Heart right ventricle (tissue), 16 donors: ENCODE results near the gene SLC25A28. TPM values are rescaled to one million over a fixed set of nuclear protein-coding genes. Genes with fewer than 3 reads are reported as not detected.
"Not testable (repeated sequence)": the region's sequence is repeated elsewhere in the genome, so short reads cannot be mapped to it uniquely, and the experiment has no call there.

ENCODE experiments used
- ATAC-seq, 8 donors: fragments of 200-7000 bp; cut with Tn5 transposase; one replicate each; pipeline ENCODE4 v1.9.1; 2020; ENCODE audit warnings: mild to moderate bottlenecking in 8 of 8, moderate library complexity in 8 of 8, moderate number of reproducible peaks in 1 of 8
- DNase-seq, 2 donors: peaks; one replicate each; pipeline ENCODE4 v3.0.0-alpha.2; 2020
- H3K27ac ChIP-seq, 10 donors: fragments of 200-600 bp; sonication (generic) in 2 of 10; one replicate each; pipeline versions ENCODE4 v1.5.0 to v1.8.0; 2020 to 2022; ENCODE audit warnings: mild to moderate bottlenecking in 3 of 10
- H3K27me3 ChIP-seq, 7 donors: fragments of 200-600 bp; one replicate each; pipeline ENCODE4 v1.8.0; 2021 to 2022; ENCODE audit warnings: mild to moderate bottlenecking in 2 of 7
- H3K36me3 ChIP-seq, 9 donors: fragments of 200-600 bp; sonication (generic) in 1 of 9; one replicate each; pipeline versions ENCODE4 v1.5.0 to v1.8.0; 2020 to 2022; ENCODE audit warnings: mild to moderate bottlenecking in 2 of 9
- H3K4me1 ChIP-seq, 9 donors: fragments of 200-600 bp; sonication (generic) in 1 of 9; one replicate each; pipeline versions ENCODE4 v1.5.0 to v1.8.0; 2020 to 2022; ENCODE audit warnings: mild to moderate bottlenecking in 4 of 9
- H3K4me3 ChIP-seq, 10 donors: fragments of 200-600 bp; sonication (generic) in 2 of 10; one replicate each; pipeline versions ENCODE4 v1.5.0 to v1.8.0; 2020 to 2022; ENCODE audit warnings: mild to moderate bottlenecking in 7 of 10, moderate library complexity in 2 of 10
- H3K9me3 ChIP-seq, 11 donors: fragments of 200-600 bp in 10 of 11; sonication (generic) in 2 of 11; one replicate each; pipeline versions ENCODE4 v1.5.0 to v1.8.0; 2013 to 2022; ENCODE audit warnings: mild to moderate bottlenecking in 2 of 11, control low read depth in 1 of 11, moderate library complexity in 1 of 11
- WGBS, 2 donors: extraction: QIAGEN DNeasy Blood & Tissue Kit; methylation state at CpG; one replicate each; pipeline ENCODE4 v1.1.7; 2013; ENCODE audit warnings: inconsistent platforms in 1 of 2; 5-methylcytosine and 5-hydroxymethylcytosine counted together
- intact Hi-C, 10 donors: fragments of 100-400 bp; cut with DNase I; formaldehyde crosslinking; loops; one replicate each; pipeline versions ENCODE4 v1.11.1 to v1.14.2; 2022
- polyA plus RNA-seq, 2 donors: library from polyadenylated mRNA; stranded (reverse); fragments of 200-250 nt; gene quantifications; one replicate each; pipeline ENCODE4 v1.2.3, GENCODE V29; 2013
- total RNA-seq, 10 donors: library from RNA; stranded (reverse); fragmentation: NEBNext Ultra II Directional in 3 of 10; extraction: Animal tissue kit (Norgen Biotek cat#: 25700) in 3 of 10; gene quantifications; one replicate each; pipeline versions ENCODE4 v1.2.1 to v1.2.4, GENCODE V29; 2021 to 2023
- TF ChIP-seq, protein P1 (sequence below), 9 donors: fragments of 200-600 bp; sonication (generic) in 2 of 9; IDR thresholded peaks; one replicate each; pipeline versions ENCODE4 v1.5.0 to v1.8.0; 2021 to 2022; ENCODE audit warnings: antibody characterized with exemption in 9 of 9, mild to moderate bottlenecking in 5 of 9, moderate library complexity in 1 of 9
- donor health status: Arrhythmogenic right ventricular cardiomyopathy.
- donor health status: ischemic (EF 13 %, LVEDD 7.1; RV severe dilation, severe dysfunction).
- donor health status: healthy with polysubstance abuse.
- donor health status: DM: no; HTN: yes; CAD: no.
- donor health status: DM: no; HTN: no; CAD: no.
- donor health status: ischemic (EF 25% LVEDD 6.9; RV normal size, moderate dysfunction).
- donor health status: ischemic (EF 25% LVEDD 5.7; RV mildly dilated, moderate dysfunction).
- donor health status: healthy.
- donor health status: DM: yes; HTN: yes; CAD: no.
- donor health status: Ischemic cardiomyopathy.
- donor health status: ischemic (EF 35%, LVEDD 5.7; RV mildly dilated, moderate dysfunction).
- donor health status: nonischemic (EF 11% LVEDD 7.7; RV severe dilation, severe dysfunction).
- donor health status: DM: yes; HTN: yes; CAD: no.
- donor health status: PGD.
- donor health status: ischemic (EF 29% LVEDD 5.4; RV normal size, mild dysfunction).
- donor health status: nonischemic (EF 23%, LVEDD 6.1; RV moderate dilation, normal function).

SLC25A28 gene
- total and polyA plus RNA-seq, 12 donors: 21.2 to 116 (median 32.1) TPM

GRCh38 chr10:99604862-99605261, 15.4 kb downstream of the SLC25A28 start:
- no peak for ATAC-seq
- 62 to 100% methylated on average over 1 of the region's 1 CpG for WGBS, 2 donors
- H3K9me3 ChIP-seq: no peaks in the 10 kb centered on the region
- intact Hi-C loops: no loop called here
- H3K4me3 ChIP-seq: no peak overlapping the region
- H3K27ac ChIP-seq: no peak overlapping the region
- H3K36me3 ChIP-seq: peaks cover 0 to 13% (median 1%) of the 10 kb centered on the region in 9 donors
- no peaks in the 10 kb centered on the region for H3K4me1 ChIP-seq
- DNase-seq: no peak
- H3K27me3 ChIP-seq: peaks cover 0 to 12% (median 4%) of the 10 kb centered on the region in 7 donors
- TF ChIP-seq, protein P1, sequence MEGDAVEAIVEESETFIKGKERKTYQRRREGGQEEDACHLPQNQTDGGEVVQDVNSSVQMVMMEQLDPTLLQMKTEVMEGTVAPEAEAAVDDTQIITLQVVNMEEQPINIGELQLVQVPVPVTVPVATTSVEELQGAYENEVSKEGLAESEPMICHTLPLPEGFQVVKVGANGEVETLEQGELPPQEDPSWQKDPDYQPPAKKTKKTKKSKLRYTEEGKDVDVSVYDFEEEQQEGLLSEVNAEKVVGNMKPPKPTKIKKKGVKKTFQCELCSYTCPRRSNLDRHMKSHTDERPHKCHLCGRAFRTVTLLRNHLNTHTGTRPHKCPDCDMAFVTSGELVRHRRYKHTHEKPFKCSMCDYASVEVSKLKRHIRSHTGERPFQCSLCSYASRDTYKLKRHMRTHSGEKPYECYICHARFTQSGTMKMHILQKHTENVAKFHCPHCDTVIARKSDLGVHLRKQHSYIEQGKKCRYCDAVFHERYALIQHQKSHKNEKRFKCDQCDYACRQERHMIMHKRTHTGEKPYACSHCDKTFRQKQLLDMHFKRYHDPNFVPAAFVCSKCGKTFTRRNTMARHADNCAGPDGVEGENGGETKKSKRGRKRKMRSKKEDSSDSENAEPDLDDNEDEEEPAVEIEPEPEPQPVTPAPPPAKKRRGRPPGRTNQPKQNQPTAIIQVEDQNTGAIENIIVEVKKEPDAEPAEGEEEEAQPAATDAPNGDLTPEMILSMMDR (IDR thresholded peaks at IDR 0.05): no peak

GRCh38 chr10:99598781-99599509, 21.3 kb downstream of the SLC25A28 start:
- TF ChIP-seq, protein P1 (IDR thresholded peaks at IDR 0.05): no peak
- Histone ChIP-seq H3K27ac (no peak overlapping the region), H3K36me3 (no peaks in the 10 kb centered on the region), H3K4me1 (no peaks in the 10 kb centered on the region), H3K27me3 (peaks cover 0 to 12% (median 4%) of the 10 kb centered on the region in 7 donors), H3K9me3 (no peaks in the 10 kb centered on the region), H3K4me3 (no peak overlapping the region)
- DNase-seq (no peak), ATAC-seq (no peak)
- intact Hi-C loops: loop anchor here in 1 of 10 donors (5.0 kb wide), 1 partner anchor 212 kb away; no protein-coding TSS in a partner anchor
- 56 to 64% methylated on average over 8 of the region's 8 CpGs for WGBS, 2 donors

- H3K4me3 ChIP-seq: no peak overlapping the region
- ATAC-seq (no peak), DNase-seq (no peak)
- TF ChIP-seq, protein P1 (IDR thresholded peaks at IDR 0.05): no peak
- no peaks in the 10 kb centered on the region for H3K9me3 ChIP-seq
- H3K27ac ChIP-seq: no peak overlapping the region
- H3K4me1 ChIP-seq: no peaks in the 10 kb centered on the region
- H3K27me3 ChIP-seq: peaks cover 0 to 12% (median 4%) of the 10 kb centered on the region in 7 donors
- H3K36me3 ChIP-seq: no peaks in the 10 kb centered on the region
- intact Hi-C loops: loop anchor here in 1 of 10 donors (5.0 kb wide), 1 partner anchor 211 kb away; no protein-coding TSS in a partner anchor
- WGBS, 2 donors: 66 to 77% methylated on average over 4 of the region's 4 CpGs
Measured at GRCh38 chr10:99598011-99598410, 22.2 kb downstream of the SLC25A28 start.

DNA sequence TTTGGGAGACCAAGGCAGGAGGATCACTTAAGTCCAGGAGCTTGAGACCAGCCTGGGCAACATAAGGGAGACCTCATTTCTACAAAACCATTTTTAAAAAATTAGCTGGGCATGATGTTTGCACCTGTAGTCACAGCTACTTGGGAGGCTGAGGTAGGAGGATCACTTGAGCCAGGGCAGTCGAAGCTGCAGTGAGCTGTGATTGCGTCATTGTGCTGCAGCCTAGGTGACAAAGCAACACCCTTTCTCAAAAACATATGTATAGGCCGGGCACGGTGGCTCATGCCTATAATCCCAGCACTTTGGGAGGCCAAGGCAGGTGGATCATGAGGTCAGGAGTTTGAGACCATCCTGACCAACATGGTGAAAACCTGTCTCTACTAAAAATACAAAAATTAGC, 23.5 kb downstream of the SLC25A28 start:
- peaks cover 0 to 12% (median 4%) of the 10 kb centered on the region in 7 donors for H3K27me3 ChIP-seq
- H3K27ac ChIP-seq, H3K9me3 ChIP-seq, ATAC-seq, DNase-seq, H3K4me1 ChIP-seq, H3K4me3 ChIP-seq, H3K36me3 ChIP-seq: not testable (repeated sequence)
- intact Hi-C loops: loop anchor here in 1 of 10 donors (5.0 kb wide), 1 partner anchor 209 kb away; no protein-coding TSS in a partner anchor
- WGBS, 2 donors: 80 to 82% methylated on average over 4 of the region's 4 CpGs
